Measurements from ENCODE around the gene PAPSS1. TPM values are rescaled to one million over a fixed set of nuclear protein-coding genes. Genes with fewer than 3 reads are reported as not detected.
A peak's percentile ranks its signal among the peaks of the same experiment; 100 is the strongest.

PAPSS1 gene
- total RNA-seq, 4 donors from 2014 or later, result 46.9 to 58.9 (median 54.6) TPM

DNA sequence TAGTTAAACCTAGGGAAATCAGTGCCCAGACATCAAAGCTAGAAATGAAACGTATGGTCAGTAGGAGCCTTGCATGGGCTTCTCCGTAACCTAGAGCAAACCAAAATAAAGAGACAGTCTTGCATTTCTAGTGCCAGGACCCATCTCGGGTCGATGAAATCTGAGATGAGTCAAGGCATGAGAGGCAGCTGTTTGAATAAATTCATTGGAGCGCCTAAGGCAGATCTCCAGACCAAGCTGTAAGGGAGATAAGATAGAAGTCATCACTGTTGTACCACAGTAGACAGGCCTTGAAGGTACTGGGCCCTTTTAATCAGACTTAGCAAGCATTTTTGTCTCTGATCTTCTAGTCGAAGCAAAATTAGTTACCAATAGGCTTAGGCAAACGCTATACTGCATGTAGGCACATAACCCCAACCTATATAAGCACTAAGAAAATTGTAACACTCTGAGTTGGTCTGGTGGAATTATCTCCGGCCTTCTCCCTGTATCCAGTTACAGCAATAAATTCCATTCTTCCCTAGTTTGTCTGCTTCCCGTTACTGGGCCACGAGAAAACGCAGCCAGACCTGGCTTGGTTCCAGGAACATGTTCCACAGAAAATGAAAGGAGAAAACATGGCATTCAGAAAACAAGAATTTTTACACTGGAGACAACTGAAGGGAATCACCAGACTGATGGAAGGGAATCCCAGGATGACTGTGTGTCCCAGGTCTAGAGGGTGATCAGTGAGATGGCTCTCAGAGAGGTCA lies 21.1 kb upstream of the PAPSS1 start:
- TF ChIP-seq POLR2A (IDR thresholded peaks at IDR 0.05), result no peak
- TF ChIP-seq, protein P1, sequence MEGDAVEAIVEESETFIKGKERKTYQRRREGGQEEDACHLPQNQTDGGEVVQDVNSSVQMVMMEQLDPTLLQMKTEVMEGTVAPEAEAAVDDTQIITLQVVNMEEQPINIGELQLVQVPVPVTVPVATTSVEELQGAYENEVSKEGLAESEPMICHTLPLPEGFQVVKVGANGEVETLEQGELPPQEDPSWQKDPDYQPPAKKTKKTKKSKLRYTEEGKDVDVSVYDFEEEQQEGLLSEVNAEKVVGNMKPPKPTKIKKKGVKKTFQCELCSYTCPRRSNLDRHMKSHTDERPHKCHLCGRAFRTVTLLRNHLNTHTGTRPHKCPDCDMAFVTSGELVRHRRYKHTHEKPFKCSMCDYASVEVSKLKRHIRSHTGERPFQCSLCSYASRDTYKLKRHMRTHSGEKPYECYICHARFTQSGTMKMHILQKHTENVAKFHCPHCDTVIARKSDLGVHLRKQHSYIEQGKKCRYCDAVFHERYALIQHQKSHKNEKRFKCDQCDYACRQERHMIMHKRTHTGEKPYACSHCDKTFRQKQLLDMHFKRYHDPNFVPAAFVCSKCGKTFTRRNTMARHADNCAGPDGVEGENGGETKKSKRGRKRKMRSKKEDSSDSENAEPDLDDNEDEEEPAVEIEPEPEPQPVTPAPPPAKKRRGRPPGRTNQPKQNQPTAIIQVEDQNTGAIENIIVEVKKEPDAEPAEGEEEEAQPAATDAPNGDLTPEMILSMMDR (IDR thresholded peaks at IDR 0.05), result no peak
- no peak overlapping the region for H3K4me3 ChIP-seq (ENCODE audit: low read depth, poor library complexity, severe bottlenecking)
- intact Hi-C loops (cut with DNase I; ENCODE audit: low total_unique reads), result no loop called here
- 27 to 37% methylated on average over 11 of the region's 11 CpGs for WGBS, 2 donors
- DNase-seq (ENCODE audit: low spot score in 2 of 2), result peak in 1 of 2 donors; percentile 84

DNA sequence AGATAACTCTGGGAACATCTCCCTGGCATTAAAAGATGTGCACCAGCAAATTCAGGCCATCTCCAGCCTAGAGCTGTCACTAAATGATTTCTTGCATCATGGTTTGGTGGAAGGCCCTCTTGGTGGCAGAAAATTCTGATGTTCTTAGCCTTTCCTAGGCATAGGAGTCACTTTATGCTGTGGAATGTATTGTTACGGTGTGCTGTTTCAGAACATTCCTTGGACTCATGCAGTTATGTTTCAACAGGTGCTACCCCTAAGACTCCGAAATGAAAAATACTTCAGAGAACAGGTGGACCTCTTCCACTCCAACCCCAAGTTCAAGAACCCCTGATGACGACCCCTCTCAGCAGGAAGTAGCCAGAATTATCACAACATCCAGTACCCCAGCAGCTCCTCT lies 20.3 kb upstream of the PAPSS1 start:
- no peak for DNase-seq (ENCODE audit: low spot score in 2 of 2)
- intact Hi-C loops (cut with DNase I; ENCODE audit: low total_unique reads), result no loop called here
- WGBS, 2 donors, result 53 to 73% methylated on average over 3 of the region's 3 CpGs
- H3K4me3 ChIP-seq (ENCODE audit: low read depth, poor library complexity, severe bottlenecking), result no peak overlapping the region
- no peak for TF ChIP-seq POLR2A (IDR thresholded peaks at IDR 0.05)
- TF ChIP-seq, protein P1 (IDR thresholded peaks at IDR 0.05), result no peak

DNA sequence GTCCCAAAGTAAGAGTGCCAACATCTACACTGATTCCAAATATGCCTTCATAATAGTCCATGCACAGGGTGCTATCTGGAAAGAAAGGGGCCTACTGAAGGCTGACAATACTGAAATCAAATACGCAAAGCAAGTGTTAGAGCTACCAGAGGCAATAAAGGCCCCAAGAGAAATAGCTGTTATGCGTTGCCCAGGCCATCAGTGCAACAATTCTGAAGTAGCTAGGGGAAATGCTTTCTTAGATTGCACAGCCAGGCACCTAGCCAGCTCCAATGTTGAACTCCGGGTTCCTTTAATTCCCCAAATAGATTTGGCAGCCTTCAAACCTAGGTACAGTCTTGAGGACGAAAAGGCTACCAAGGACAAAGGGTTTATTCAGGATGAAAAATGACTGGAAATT lies 17.4 kb upstream of the PAPSS1 start:
- intact Hi-C loops (cut with DNase I; ENCODE audit: low total_unique reads), result no loop called here
- 70 to 80% methylated on average over 4 of the region's 4 CpGs for WGBS, 2 donors
- no peak for DNase-seq (ENCODE audit: low spot score in 2 of 2)
- no peak overlapping the region for H3K4me3 ChIP-seq (ENCODE audit: low read depth, poor library complexity, severe bottlenecking)
- TF ChIP-seq, protein P1 (IDR thresholded peaks at IDR 0.05), result no peak
- no peak for TF ChIP-seq POLR2A (IDR thresholded peaks at IDR 0.05)

DNA sequence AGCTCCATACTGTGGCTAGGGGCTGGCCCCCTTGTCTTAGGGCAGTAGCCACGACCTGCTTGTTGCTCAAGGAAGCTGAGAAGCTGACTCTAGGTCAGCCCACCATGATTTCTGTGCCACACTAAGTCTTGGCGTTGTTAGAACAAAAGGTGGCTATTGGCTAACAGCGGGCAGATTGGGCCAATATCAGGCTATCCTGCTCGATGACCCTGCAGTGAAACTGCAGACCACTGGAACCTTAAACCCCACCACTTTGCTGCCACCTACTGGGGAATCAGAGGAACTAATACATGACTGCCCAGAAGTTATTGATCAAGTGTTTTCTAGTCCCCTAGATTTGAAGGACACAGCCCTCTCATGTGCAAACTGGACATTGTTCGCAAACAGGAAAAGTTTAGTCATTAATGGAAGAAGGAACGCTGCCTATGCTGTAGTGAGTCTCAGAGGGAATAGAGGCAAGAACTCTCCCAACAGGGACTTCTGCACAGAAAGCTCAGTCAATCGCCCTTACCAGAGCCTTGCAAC lies 17.0 kb upstream of the PAPSS1 start:
- DNase-seq (ENCODE audit: low spot score in 2 of 2), result no peak
- TF ChIP-seq, protein P1 (IDR thresholded peaks at IDR 0.05), result peak in 1 of 3 donors; percentile 9
- TF ChIP-seq POLR2A (IDR thresholded peaks at IDR 0.05), result no peak
- intact Hi-C loops (cut with DNase I; ENCODE audit: low total_unique reads), result no loop called here
- WGBS, 2 donors, result 75% methylated on average over 7 of the region's 7 CpGs
- no peak overlapping the region for H3K4me3 ChIP-seq (ENCODE audit: low read depth, poor library complexity, severe bottlenecking)

DNA sequence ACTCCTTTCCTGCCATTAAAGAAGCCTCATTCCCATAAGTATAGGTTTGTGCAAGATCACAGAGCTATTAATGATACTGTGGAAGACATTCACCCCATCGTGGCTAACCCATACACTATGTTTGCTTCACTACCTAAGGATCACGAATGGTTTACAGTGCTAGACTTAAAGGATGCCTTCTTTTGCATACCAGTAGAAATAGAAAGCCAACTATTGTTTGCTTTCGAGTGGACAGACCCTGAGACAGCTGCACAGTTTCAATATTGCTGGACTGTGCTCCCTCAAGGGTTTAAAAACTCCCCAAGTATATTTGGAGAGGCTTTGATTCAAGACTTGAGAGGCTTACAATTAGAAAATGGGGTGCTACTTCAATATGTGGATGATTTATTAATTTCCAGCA lies 16.0 kb upstream of the PAPSS1 start:
- no peak overlapping the region for H3K4me3 ChIP-seq (ENCODE audit: low read depth, poor library complexity, severe bottlenecking)
- 68 to 73% methylated on average over 3 of the region's 3 CpGs for WGBS, 2 donors
- TF ChIP-seq, protein P1 (IDR thresholded peaks at IDR 0.05), result no peak
- TF ChIP-seq POLR2A (IDR thresholded peaks at IDR 0.05), result no peak
- intact Hi-C loops (cut with DNase I; ENCODE audit: low total_unique reads), result no loop called here
- no peak for DNase-seq (ENCODE audit: low spot score in 2 of 2)

Measured in lower leg skin (tissue), 4 donors.